Heart left ventricle (tissue), 16 donors: ENCODE results near the gene CTPS2. TPM values are rescaled to one million over a fixed set of nuclear protein-coding genes. Genes with fewer than 3 reads are reported as not detected.

Source experiments
- ATAC-seq, 4 donors: fragments of 200-7000 bp; cut with Tn5 transposase; one replicate each; pipeline ENCODE4 v1.9.1; 2020 to 2022; ENCODE audit warnings: moderate library complexity in 4 of 4, mild to moderate bottlenecking in 3 of 4, moderate number of reproducible peaks in 1 of 4
- DNase-seq, 5 donors: peaks; one replicate each; pipeline ENCODE4 v3.0.0-alpha.2; 2020
- H3K27ac ChIP-seq, 12 donors: fragments of 200-600 bp; sonication (generic) in 4 of 12; one replicate each; pipeline versions ENCODE4 v1.5.0 to v1.8.0; 2016 to 2022; ENCODE audit warnings: mild to moderate bottlenecking in 2 of 12
- H3K27me3 ChIP-seq, 9 donors: fragments of 200-600 bp; sonication (generic) in 2 of 9; one replicate each; pipeline versions ENCODE4 v1.5.1 to v1.8.0; 2016 to 2022; ENCODE audit warnings: mild to moderate bottlenecking in 3 of 9
- H3K36me3 ChIP-seq, 9 donors: fragments of 200-600 bp; sonication (generic) in 2 of 9; one replicate each; pipeline versions ENCODE4 v1.5.0 to v1.8.0; 2018 to 2022; ENCODE audit warnings: mild to moderate bottlenecking in 2 of 9
- H3K4me1 ChIP-seq, 12 donors: fragments of 200-600 bp; sonication (generic) in 4 of 12; one replicate each; pipeline versions ENCODE4 v1.5.0 to v1.8.0; 2016 to 2022; ENCODE audit warnings: mild to moderate bottlenecking in 3 of 12
- H3K4me3 ChIP-seq, 12 donors: fragments of 200-600 bp; sonication (generic) in 4 of 12; one replicate each; pipeline versions ENCODE4 v1.5.0 to v1.8.0; 2017 to 2022; ENCODE audit warnings: mild to moderate bottlenecking in 9 of 12, moderate library complexity in 4 of 12
- H3K9me3 ChIP-seq, 12 donors: fragments of 200-600 bp; sonication (generic) in 4 of 12; one replicate each; pipeline versions ENCODE4 v1.5.0 to v1.8.0; 2016 to 2022; ENCODE audit warnings: mild to moderate bottlenecking in 1 of 12
- CTCF ChIP-seq, 12 donors: fragments of 200-600 bp; sonication (generic) in 4 of 12; IDR thresholded peaks; one replicate each; pipeline versions ENCODE4 v1.5.0 to v1.8.0; 2018 to 2022; ENCODE audit warnings: antibody characterized with exemption in 12 of 12, mild to moderate bottlenecking in 5 of 12
- POLR2A ChIP-seq, 2 donors: fragments of 450-650 bp; IDR thresholded peaks; one replicate each; pipeline ENCODE4 v1.6.1; 2017; ENCODE audit warnings: antibody characterized with exemption in 2 of 2, mild to moderate bottlenecking in 2 of 2, moderate library complexity in 2 of 2
- WGBS, 4 donors: extraction: QIAGEN DNeasy Blood & Tissue Kit in 2 of 4; methylation state at CpG; one replicate each; pipeline versions ENCODE4 v1.1.5 to v1.1.7; 2013 to 2018; 5-methylcytosine and 5-hydroxymethylcytosine counted together
- intact Hi-C, 10 donors: fragments of 100-400 bp; cut with DNase I; formaldehyde crosslinking; loops; one replicate each; pipeline versions ENCODE4 v1.11.1 to v1.14.2; 2022
- polyA plus RNA-seq, 2 donors: library from polyadenylated mRNA; stranded (reverse); fragments of 200-250 nt; gene quantifications; one replicate each; pipeline ENCODE4 v1.2.3, GENCODE V29; 2013
- total RNA-seq, 9 donors: library from RNA; depleted of rRNA in 2 of 9; stranded (reverse); fragments of >200 nt in 2 of 9; fragmentation: NEBNext Ultra II Directional in 3 of 9; extraction: Animal tissue kit (Norgen Biotek cat#: 25700) in 3 of 9; gene quantifications; one replicate each; pipeline versions ENCODE4 v1.1.0 to v1.2.4, GENCODE V29; 2016 to 2023
- donor health status: ischemic (EF 13 %, LVEDD 7.1; RV severe dilation, severe dysfunction).
- donor health status: healthy with polysubstance abuse.
- donor health status: DM: no; HTN: yes; CAD: no.
- donor health status: DM: no; HTN: no; CAD: no.
- donor health status: ischemic (EF 25% LVEDD 6.9; RV normal size, moderate dysfunction).
- donor health status: ischemic (EF 25% LVEDD 5.7; RV mildly dilated, moderate dysfunction).
- donor health status: healthy.
- donor health status: DM: yes; HTN: yes; CAD: no.
- donor health status: ischemic (EF 35%, LVEDD 5.7; RV mildly dilated, moderate dysfunction).
- donor health status: nonischemic (EF 11% LVEDD 7.7; RV severe dilation, severe dysfunction).
- donor health status: DM: yes; HTN: yes; CAD: no.
- donor health status: PGD.
- donor health status: ischemic (EF 29% LVEDD 5.4; RV normal size, mild dysfunction).
- donor health status: nonischemic (EF 23%, LVEDD 6.1; RV moderate dilation, normal function).

CTPS2 gene
- total and polyA plus RNA-seq, 11 donors: 3.1 to 8.3 (median 4.8) TPM

GRCh38 chrX:16589826-16590225 is 122.6 kb downstream of the CTPS2 start:
- Histone ChIP-seq H3K36me3 (peaks cover 0 to 9% (median 0%) of the 10 kb centered on the region in 9 donors), H3K4me1 (peaks cover 0 to 12% (median 0%) of the 10 kb centered on the region in 12 donors), H3K4me3 (no peak overlapping the region), H3K27me3 (peaks cover 0 to 3% (median 0%) of the 10 kb centered on the region in 9 donors), H3K27ac (no peak overlapping the region), H3K9me3 (no peaks in the 10 kb centered on the region)
- intact Hi-C loops: no loop called here
- no peak for TF ChIP-seq CTCF (IDR thresholded peaks at IDR 0.05)
- no peak for TF ChIP-seq POLR2A (IDR thresholded peaks at IDR 0.05)
- no peak for DNase-seq
- no peak for ATAC-seq

- Histone ChIP-seq H3K36me3 (peaks cover 0 to 9% (median 0%) of the 10 kb centered on the region in 9 donors), H3K9me3 (no peaks in the 10 kb centered on the region), H3K4me3 (no peak overlapping the region), H3K27ac (no peak overlapping the region), H3K4me1 (peaks cover 0 to 6% (median 0%) of the 10 kb centered on the region in 12 donors), H3K27me3 (peaks cover 0 to 3% (median 0%) of the 10 kb centered on the region in 9 donors)
- ATAC-seq (no peak), DNase-seq (no peak)
- WGBS, 4 donors: 60 to 81% (median 64%) methylated on average over 2 of the region's 2 CpGs
- intact Hi-C loops: no loop called here
- TF ChIP-seq POLR2A (IDR thresholded peaks at IDR 0.05) (no peak), CTCF (IDR thresholded peaks at IDR 0.05) (no peak)
Observed at GRCh38 chrX:16589211-16589610, 123.3 kb downstream of the CTPS2 start.

- 75 to 97% (median 79%) methylated on average over 1 of the region's 1 CpG for WGBS, 4 donors
- peaks cover 0 to 3% (median 0%) of the 10 kb centered on the region in 9 donors for H3K27me3 ChIP-seq
- no peaks in the 10 kb centered on the region for H3K9me3 ChIP-seq
- no peak overlapping the region for H3K27ac ChIP-seq
- no peaks in the 10 kb centered on the region for H3K4me1 ChIP-seq
- intact Hi-C loops: no loop called here
- DNase-seq (no peak), ATAC-seq (no peak)
- H3K36me3 ChIP-seq: peaks cover 0 to 9% (median 0%) of the 10 kb centered on the region in 9 donors
- no peak overlapping the region for H3K4me3 ChIP-seq
- TF ChIP-seq CTCF (IDR thresholded peaks at IDR 0.05) (no peak), POLR2A (IDR thresholded peaks at IDR 0.05) (no peak)
Observed at GRCh38 chrX:16588266-16588665, 124.2 kb downstream of the CTPS2 start.

- Histone ChIP-seq H3K4me1 (no peaks in the 10 kb centered on the region), H3K27ac (no peak overlapping the region), H3K27me3 (peaks cover 0 to 3% (median 0%) of the 10 kb centered on the region in 9 donors), H3K4me3 (no peak overlapping the region), H3K9me3 (no peaks in the 10 kb centered on the region), H3K36me3 (peaks cover 0 to 9% (median 0%) of the 10 kb centered on the region in 9 donors)
- 80 to 95% (median 89%) methylated on average over 4 of the region's 4 CpGs for WGBS, 4 donors
- ATAC-seq: no peak
- TF ChIP-seq CTCF (IDR thresholded peaks at IDR 0.05) (no peak), POLR2A (IDR thresholded peaks at IDR 0.05) (no peak)
- no peak for DNase-seq
- intact Hi-C loops: no loop called here
Observed at GRCh38 chrX:16587836-16588235, 124.6 kb downstream of the CTPS2 start.
